Measurements from ENCODE around the gene CDC45.

DNA sequence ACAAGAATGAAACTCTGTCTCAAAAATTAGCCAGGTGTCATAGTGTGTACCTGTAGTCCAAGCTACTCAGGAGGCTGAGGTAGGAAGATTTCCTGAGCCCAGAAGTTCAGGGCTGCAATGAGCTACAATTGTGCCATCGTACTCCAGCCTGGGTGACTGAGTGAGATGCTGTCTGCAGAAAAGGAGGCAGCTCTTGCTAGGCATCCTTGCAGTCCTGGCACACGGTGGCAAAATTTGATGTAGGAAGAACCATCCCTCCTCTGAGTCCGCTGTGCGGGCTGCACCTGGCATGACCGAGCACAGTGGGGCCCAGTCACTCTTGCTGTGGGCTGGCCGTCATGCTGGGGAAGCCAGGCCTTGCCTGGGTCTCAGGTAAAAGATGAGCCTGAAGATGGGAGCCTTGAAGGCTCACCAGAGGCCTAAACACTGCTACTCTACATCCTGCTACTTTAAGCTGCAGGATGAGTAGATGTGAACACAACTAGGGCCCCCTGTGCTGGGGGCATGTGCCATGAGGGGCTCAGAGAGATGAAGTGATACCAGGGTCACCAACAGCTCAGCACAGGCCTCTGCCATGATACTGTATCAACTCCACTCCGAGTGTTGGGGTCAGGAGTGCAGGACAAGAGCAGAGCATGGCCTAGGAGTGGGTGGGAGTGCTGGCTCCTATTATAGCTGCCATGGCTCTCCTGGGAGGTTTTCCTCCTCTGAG, 18.6 kb downstream of the CDC45 start:
- TF ChIP-seq CTCF (IDR thresholded peaks at IDR 0.05) (no peak), POLR2A (IDR thresholded peaks at IDR 0.05) (no peak)

Measured in testis (tissue), 2 donors.